CD4-positive, alpha-beta T cell (primary cell): ENCODE measurements around the gene CPZ. TPM values are rescaled to one million over a fixed set of nuclear protein-coding genes. Genes with fewer than 3 reads are reported as not detected.
A peak's percentile ranks its signal among the peaks of the same experiment; 100 is the strongest.

Experiments
- ATAC-seq: fragments of 200-7000 bp; cut with Tn5 transposase; one replicate; pipeline ENCODE4 v1.10.0; 2022; ENCODE audit warnings: mild to moderate bottlenecking; ENCODE audit not compliant: poor library complexity
- CTCF ChIA-PET: fragments of 350-600 bp; sonication (Branson Sonifier 250); formaldehyde crosslinking; loops from one replicate; lab custom pipeline; 2021; ENCODE audit warnings: antibody characterized with exemption, inconsistent platforms; lab: Charles Lee
- POLR2A ChIA-PET: fragments of 350-600 bp; sonication (Branson Sonifier 250); formaldehyde crosslinking; loops from one replicate; lab custom pipeline; 2021; ENCODE audit warnings: antibody characterized with exemption, inconsistent platforms; lab: Charles Lee
- DNase-seq, 14 experiments: peaks; one replicate each; pipeline ENCODE4 v3.0.0-alpha.2; 2013 to 2020; ENCODE audit warnings: mixed read lengths in 2 of 14
- H3K27ac ChIP-seq, 2 donors: one replicate each; pipeline versions ENCODE4 v1.5.1 to v1.7.0; 2013; ENCODE audit warnings: low read length in 2 of 2, low read depth in 1 of 2, mild to moderate bottlenecking in 1 of 2
- H3K27me3 ChIP-seq, 2 experiments: 1 replicate in 1 of 2; 2 replicates in 1 of 2; pipeline versions ENCODE4 v1.6.1 to v1.7.0; 2013; ENCODE audit warnings: low read length in 2 of 2, control low read depth in 1 of 2, mild to moderate bottlenecking in 1 of 2, moderate library complexity in 1 of 2; ENCODE audit not compliant: insufficient read depth in 2 of 2, control insufficient read depth in 1 of 2
- H3K36me3 ChIP-seq: one replicate; pipeline ENCODE4 v1.6.1; 2013; ENCODE audit warnings: low read length, control low read depth; ENCODE audit not compliant: insufficient read depth
- H3K4me1 ChIP-seq: one replicate; pipeline ENCODE4 v1.6.1; 2013; ENCODE audit warnings: low read length, control low read depth; ENCODE audit not compliant: insufficient read depth
- H3K4me3 ChIP-seq: one replicate; pipeline ENCODE4 v1.5.1; 2013; ENCODE audit warnings: mild to moderate bottlenecking, low read length, moderate library complexity
- H3K9me3 ChIP-seq, 2 experiments: 1 replicate in 1 of 2; 2 replicates in 1 of 2; pipeline versions ENCODE4 v1.6.1 to v1.7.0; 2013; ENCODE audit warnings: low read length in 2 of 2, mild to moderate bottlenecking in 2 of 2, control low read depth in 1 of 2, moderate library complexity in 1 of 2; ENCODE audit not compliant: control insufficient read depth in 1 of 2, insufficient read depth in 1 of 2
- H3K27ac Mint-ChIP-seq: one replicate; pipeline ENCODE4 v1.8.0; 2020; ENCODE audit warnings: mixed read lengths
- H3K27me3 Mint-ChIP-seq: one replicate; pipeline ENCODE4 v1.8.0; 2021; ENCODE audit warnings: mixed read lengths
- H3K36me3 Mint-ChIP-seq: one replicate; pipeline ENCODE4 v1.8.0; 2021; ENCODE audit warnings: low read depth, mixed read lengths
- H3K4me1 Mint-ChIP-seq: one replicate; pipeline ENCODE4 v1.8.0; 2021; ENCODE audit warnings: low read depth, mixed read lengths
- H3K4me3 Mint-ChIP-seq: one replicate; pipeline ENCODE4 v1.8.0; 2020; ENCODE audit warnings: mild to moderate bottlenecking, mixed read lengths
- H3K9me3 Mint-ChIP-seq: one replicate; pipeline ENCODE4 v1.8.0; 2020; ENCODE audit warnings: mixed read lengths
- intact Hi-C, 2 experiments: fragments of 100-400 bp; cut with DNase I in 1 of 2; cut with micrococcal nuclease in 1 of 2; formaldehyde crosslinking; loops; one replicate each; pipeline versions ENCODE4 v1.15.1 to v1.9.0; 2023 to 2025; cut with DNase I, micrococcal nuclease
- total RNA-seq, 174 experiments: library from RNA in 2 of 174; stranded (reverse) in 2 of 174; gene quantifications; one replicate each; pipeline ENCODE4 v1.2.3 and lab custom pipeline; 2021 to 2026
- TF ChIP-seq, protein P1 (sequence below): fragments of 200-600 bp; IDR thresholded peaks from one replicate; pipeline ENCODE4 v1.8.0; 2022; ENCODE audit warnings: antibody characterized with exemption, mild to moderate bottlenecking

Gene CPZ
- total RNA-seq, 2 experiments from 2014 or later, result not detected

DNA sequence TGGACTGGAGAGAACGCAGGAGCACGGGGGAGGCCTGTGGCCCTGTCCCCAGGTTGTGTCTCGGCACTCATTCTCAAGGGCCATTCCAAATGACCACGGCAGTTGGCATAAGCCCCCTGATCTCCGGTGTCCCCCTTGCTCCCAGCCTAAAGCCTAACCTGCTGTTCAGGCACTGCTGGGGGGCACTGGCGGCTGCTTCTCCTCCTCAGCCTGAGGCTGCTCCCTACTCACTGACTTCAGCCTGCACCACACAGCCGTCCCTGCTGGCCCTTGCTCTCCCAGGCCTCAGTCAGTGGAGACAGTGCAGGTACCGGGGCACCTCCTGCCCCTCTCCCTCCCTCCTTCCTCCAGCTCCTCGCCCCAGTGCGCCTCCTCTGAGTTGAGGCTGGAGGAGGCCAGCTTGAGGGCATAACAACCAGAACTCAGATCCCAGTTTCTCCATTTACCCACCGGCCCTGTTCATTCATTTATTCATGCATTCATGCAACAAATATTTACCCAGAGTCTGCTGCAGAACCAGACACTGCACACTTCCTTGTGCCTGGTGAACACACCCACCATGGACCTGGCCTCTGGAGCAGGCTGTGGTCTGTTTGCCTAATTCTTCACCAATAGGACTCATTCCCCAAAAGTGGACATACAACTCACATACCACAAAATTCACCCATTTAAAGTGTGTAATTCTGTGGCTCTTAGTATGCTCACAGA is 65.0 kb downstream of the CPZ start:
- Mint-ChIP-seq H3K27ac (no peak overlapping the region), H3K4me1 (no peaks in the 10 kb centered on the region), H3K36me3 (no peaks in the 10 kb centered on the region), H3K27me3 (peaks cover 20% of the 10 kb centered on the region), H3K9me3 (peaks cover 4% of the 10 kb centered on the region), H3K4me3 (no peak overlapping the region)
- intact Hi-C loops, result no loop called here
- ATAC-seq (no peak), DNase-seq (peak in 1 of 14 experiments; percentile 3)
- Histone ChIP-seq H3K9me3 (peaks cover 0 to 27% of the 10 kb centered on the region in 2 experiments), H3K36me3 (no peaks in the 10 kb centered on the region), H3K27ac (no peak overlapping the region), H3K4me1 (no peaks in the 10 kb centered on the region), H3K4me3 (no peak overlapping the region), H3K27me3 (peaks cover 0 to 3% of the 10 kb centered on the region in 2 experiments)
- CTCF ChIA-PET, result no interaction called here
- TF ChIP-seq, protein P1, sequence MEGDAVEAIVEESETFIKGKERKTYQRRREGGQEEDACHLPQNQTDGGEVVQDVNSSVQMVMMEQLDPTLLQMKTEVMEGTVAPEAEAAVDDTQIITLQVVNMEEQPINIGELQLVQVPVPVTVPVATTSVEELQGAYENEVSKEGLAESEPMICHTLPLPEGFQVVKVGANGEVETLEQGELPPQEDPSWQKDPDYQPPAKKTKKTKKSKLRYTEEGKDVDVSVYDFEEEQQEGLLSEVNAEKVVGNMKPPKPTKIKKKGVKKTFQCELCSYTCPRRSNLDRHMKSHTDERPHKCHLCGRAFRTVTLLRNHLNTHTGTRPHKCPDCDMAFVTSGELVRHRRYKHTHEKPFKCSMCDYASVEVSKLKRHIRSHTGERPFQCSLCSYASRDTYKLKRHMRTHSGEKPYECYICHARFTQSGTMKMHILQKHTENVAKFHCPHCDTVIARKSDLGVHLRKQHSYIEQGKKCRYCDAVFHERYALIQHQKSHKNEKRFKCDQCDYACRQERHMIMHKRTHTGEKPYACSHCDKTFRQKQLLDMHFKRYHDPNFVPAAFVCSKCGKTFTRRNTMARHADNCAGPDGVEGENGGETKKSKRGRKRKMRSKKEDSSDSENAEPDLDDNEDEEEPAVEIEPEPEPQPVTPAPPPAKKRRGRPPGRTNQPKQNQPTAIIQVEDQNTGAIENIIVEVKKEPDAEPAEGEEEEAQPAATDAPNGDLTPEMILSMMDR, result no peak
- POLR2A ChIA-PET, result no interaction called here

DNA sequence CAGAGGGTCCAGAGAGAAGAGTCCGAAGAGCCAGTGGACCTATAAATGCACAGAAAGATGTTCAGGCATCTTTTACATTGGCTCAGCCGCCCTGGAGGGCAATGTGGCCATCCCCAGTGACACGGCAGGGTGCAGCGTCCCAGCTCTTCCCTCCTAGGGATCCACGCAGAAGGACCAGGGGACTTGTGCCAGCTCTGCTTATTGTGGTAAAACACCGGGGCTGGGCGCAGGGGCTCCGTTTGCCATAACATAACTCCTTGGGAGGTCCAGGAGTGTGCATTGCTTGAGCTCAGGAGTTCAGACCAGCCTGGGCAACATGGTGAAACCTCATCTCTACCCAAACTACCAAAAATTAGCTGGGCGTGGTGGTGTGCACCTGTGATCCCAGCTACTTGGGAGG is 70.2 kb downstream of the CPZ start:
- Mint-ChIP-seq H3K4me1 (no peaks in the 10 kb centered on the region), H3K27ac (no peak overlapping the region), H3K36me3 (no peaks in the 10 kb centered on the region), H3K27me3 (peaks cover 23% of the 10 kb centered on the region), H3K9me3 (no peaks in the 10 kb centered on the region), H3K4me3 (no peak overlapping the region)
- ChIA-PET POLR2A (no interaction called here), CTCF (no interaction called here)
- Histone ChIP-seq H3K27ac (no peak overlapping the region), H3K36me3 (no peaks in the 10 kb centered on the region), H3K4me1 (no peaks in the 10 kb centered on the region), H3K27me3 (peaks cover 5 to 14% of the 10 kb centered on the region in 2 experiments), H3K9me3 (no peaks in the 10 kb centered on the region), H3K4me3 (no peak overlapping the region)
- intact Hi-C loops, result no loop called here
- TF ChIP-seq, protein P1, result no peak
- no peak for DNase-seq
- no peak for ATAC-seq

DNA sequence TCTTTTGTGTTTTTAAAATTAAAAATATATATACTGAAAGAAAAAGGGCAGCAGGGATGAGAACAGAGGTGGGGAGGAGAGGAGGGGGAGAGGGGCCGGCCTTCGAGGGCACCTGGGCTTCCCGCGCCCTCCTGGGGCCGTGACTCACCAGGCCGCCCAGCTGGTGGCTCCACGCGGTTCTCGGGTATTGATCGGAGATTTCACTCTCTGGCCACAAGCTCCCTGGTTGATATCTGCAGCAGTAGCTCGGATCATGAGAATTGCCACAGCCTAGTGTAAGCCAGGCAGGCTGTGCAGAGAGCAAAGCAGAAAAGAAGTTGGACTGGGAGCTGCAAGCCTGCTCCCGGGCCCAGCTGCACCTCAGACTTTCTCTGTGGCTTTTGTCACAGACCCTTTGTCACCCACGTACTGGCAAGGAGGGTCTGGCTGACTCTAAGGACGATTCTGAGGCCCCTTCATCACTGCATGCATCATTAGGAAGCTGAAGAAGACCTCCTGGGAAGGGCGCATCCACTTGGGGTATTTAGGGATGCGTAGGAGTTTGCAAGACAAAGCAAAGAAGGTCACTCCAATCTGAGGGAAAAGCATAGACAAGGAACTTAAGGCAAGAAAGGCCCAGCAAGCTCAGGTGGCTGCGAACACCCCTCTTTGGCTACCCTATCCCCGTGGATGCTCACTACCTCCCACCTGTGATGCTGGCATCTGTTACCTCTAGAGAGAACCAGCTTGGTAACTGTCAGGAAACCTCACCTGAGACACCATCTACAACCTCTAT is 71.7 kb downstream of the CPZ start:
- intact Hi-C loops, result no loop called here
- POLR2A ChIA-PET, result no interaction called here
- TF ChIP-seq, protein P1, result no peak

More for the DNA sequence above, 71.7 kb downstream of the CPZ start:
- Mint-ChIP-seq H3K36me3 (no peaks in the 10 kb centered on the region), H3K4me3 (no peak overlapping the region), H3K27ac (no peak overlapping the region), H3K27me3 (peaks cover 15% of the 10 kb centered on the region), H3K4me1 (no peaks in the 10 kb centered on the region), H3K9me3 (no peaks in the 10 kb centered on the region)
- Histone ChIP-seq H3K27ac (no peak overlapping the region), H3K4me3 (no peak overlapping the region), H3K36me3 (no peaks in the 10 kb centered on the region), H3K9me3 (no peaks in the 10 kb centered on the region), H3K4me1 (no peaks in the 10 kb centered on the region), H3K27me3 (peaks cover 5 to 14% of the 10 kb centered on the region in 2 experiments)
- no peak for DNase-seq
- CTCF ChIA-PET, result no interaction called here
- no peak for ATAC-seq
